IMR-90 (cell line): ENCODE measurements around the gene FBLN7. TPM values are rescaled to one million over a fixed set of nuclear protein-coding genes. Genes with fewer than 3 reads are reported as not detected.

Experiments
- ATAC-seq: fragments of 200-7000 bp; cut with Tn5 transposase; 2 replicates; pipeline ENCODE4 v1.9.1; 2020; ENCODE audit warnings: low read depth, mild to moderate bottlenecking, moderate library complexity
- BruUV-seq: library from RNA; stranded (reverse); fragments of 400-500 nt; replicated peaks from 2 replicates; lab custom pipeline; 2021; lab: Mats Ljungman, UMichigan
- CTCF ChIA-PET: fragments of 300-600 bp; formaldehyde crosslinking; extraction: SDS; loops from one replicate; lab custom pipeline; 2021; ENCODE audit warnings: antibody characterized with exemption; lab: Yijun Ruan, JAX
- POLR2A ChIA-PET: fragments of 300-600 bp; sonication (Branson Sonifier 250); formaldehyde crosslinking; loops from one replicate; lab custom pipeline; 2022; ENCODE audit warnings: antibody characterized with exemption; ENCODE audit not compliant: unreplicated experiment; lab: Charles Lee
- DNase-seq: peaks from one replicate; pipeline ENCODE4 v3.0.0; 2013
- H2AFZ ChIP-seq: replicated peaks from 2 replicates; pipeline ENCODE3; 2013; ENCODE audit warnings: low read length, mild to moderate bottlenecking; ENCODE audit not compliant: poor library complexity
- H2AK5ac ChIP-seq: 2 replicates; pipeline ENCODE4 v1.6.1; 2013; ENCODE audit warnings: low read depth, low read length, inconsistent platforms
- H2AK9ac ChIP-seq: replicated peaks from 2 replicates; pipeline ENCODE3; 2013; ENCODE audit warnings: mild to moderate bottlenecking, low read depth, low read length, moderate library complexity; ENCODE audit not compliant: poor library complexity
- H2BK120ac ChIP-seq: 2 replicates; pipeline ENCODE4 v1.6.1; 2013; ENCODE audit warnings: low read depth, low read length, inconsistent platforms
- H2BK15ac ChIP-seq: 3 replicates; pipeline ENCODE4 v1.6.1; 2013; ENCODE audit warnings: low read depth, low read length, inconsistent platforms
- H2BK20ac ChIP-seq: 2 replicates; pipeline ENCODE4 v1.6.1; 2013; ENCODE audit warnings: low read depth, mild to moderate bottlenecking, inconsistent platforms, low read length, moderate library complexity
- H2BK5ac ChIP-seq: 2 replicates; pipeline ENCODE4 v1.6.1; 2013; ENCODE audit warnings: mild to moderate bottlenecking, low read depth, low read length, inconsistent platforms; ENCODE audit not compliant: poor library complexity, severe bottlenecking
- H3K14ac ChIP-seq: replicated peaks from 2 replicates; pipeline ENCODE4 v1.6.1; 2013; ENCODE audit warnings: low read depth, low read length, inconsistent platforms
- H3K18ac ChIP-seq: 2 replicates; pipeline ENCODE4 v1.6.1; 2013; ENCODE audit warnings: low read depth, low read length, control low read depth
- H3K23ac ChIP-seq: 2 replicates; pipeline ENCODE4 v1.6.1; 2013; ENCODE audit warnings: low read depth, low read length, inconsistent platforms
- H3K27ac ChIP-seq: 2 replicates; pipeline ENCODE4 v1.5.1; 2013; ENCODE audit warnings: mild to moderate bottlenecking, control low read depth, low read length; ENCODE audit not compliant: insufficient read depth
- H3K27me3 ChIP-seq: 2 replicates; pipeline ENCODE4 v1.6.1; 2013; ENCODE audit warnings: low read length; ENCODE audit not compliant: control insufficient read depth, insufficient read depth
- H3K36me3 ChIP-seq: 2 replicates; pipeline ENCODE4 v1.6.1; 2013; ENCODE audit warnings: low read length, mixed read lengths; ENCODE audit not compliant: control insufficient read depth, insufficient read depth
- H3K4ac ChIP-seq: 2 replicates; pipeline ENCODE4 v1.6.1; 2013; ENCODE audit warnings: low read depth, low read length, inconsistent platforms
- H3K4me1 ChIP-seq: 2 replicates; pipeline ENCODE4 v1.6.1; 2013; ENCODE audit warnings: low read length, mixed read lengths; ENCODE audit not compliant: control insufficient read depth, insufficient read depth
- H3K4me2 ChIP-seq: 2 replicates; pipeline ENCODE4 v1.6.1; 2013; ENCODE audit warnings: low read depth, mild to moderate bottlenecking, control low read depth, low read length, moderate library complexity
- H3K4me3 ChIP-seq: 2 replicates; pipeline ENCODE4 v1.5.1; 2013; ENCODE audit warnings: low read depth, mild to moderate bottlenecking, control low read depth, low read length, moderate library complexity; ENCODE audit not compliant: insufficient read depth
- H3K56ac ChIP-seq: 2 replicates; pipeline ENCODE4 v1.6.1; 2013; ENCODE audit warnings: low read length, inconsistent platforms; ENCODE audit not compliant: insufficient read depth; ENCODE audit errors: extremely low read depth
- H3K79me1 ChIP-seq, 2 experiments: 2 replicates each; pipeline ENCODE4 v1.6.1; 2013; ENCODE audit warnings: low read length in 2 of 2, inconsistent platforms in 1 of 2, low read depth in 1 of 2
- H3K9ac ChIP-seq: 2 replicates; pipeline ENCODE4 v1.6.1; 2013; ENCODE audit warnings: low read depth, low read length, control low read depth
- H3K9me1 ChIP-seq: 2 replicates; pipeline ENCODE4 v1.6.1; 2013; ENCODE audit warnings: low read length, inconsistent platforms; ENCODE audit not compliant: insufficient read depth
- H3K9me3 ChIP-seq: 2 replicates; pipeline ENCODE4 v1.6.1; 2013; ENCODE audit warnings: low read length; ENCODE audit not compliant: control insufficient read depth, insufficient read depth
- H4K20me1 ChIP-seq: 2 replicates; pipeline ENCODE4 v1.6.1; 2013; ENCODE audit warnings: low read length, inconsistent platforms; ENCODE audit not compliant: insufficient read depth
- H4K5ac ChIP-seq: 2 replicates; pipeline ENCODE4 v1.6.1; 2013; ENCODE audit warnings: mild to moderate bottlenecking, low read depth, low read length, control low read depth
- H4K8ac ChIP-seq, 2 experiments: 2 replicates each; pipeline ENCODE4 v1.6.1; 2013; ENCODE audit warnings: low read depth in 2 of 2, low read length in 2 of 2, control low read depth in 1 of 2, inconsistent platforms in 1 of 2
- H4K91ac ChIP-seq: 2 replicates; pipeline ENCODE4 v1.6.1; 2013; ENCODE audit warnings: low read depth, low read length, inconsistent platforms; ENCODE audit not compliant: insufficient read depth
- BHLHE40 ChIP-seq: fragments of 150-350 bp; IDR thresholded peaks from 2 replicates; pipeline ENCODE4 v1.6.1; 2016; ENCODE audit warnings: mild to moderate bottlenecking, low read depth, low read length
- CEBPB ChIP-seq: IDR thresholded peaks from 2 replicates; pipeline ENCODE4 v1.6.1; 2012; ENCODE audit warnings: low read depth, low read length, improper control_type of control experiment
- FOS ChIP-seq: fragments of 150-350 bp; IDR thresholded peaks from 2 replicates; pipeline ENCODE4 v1.6.1; 2016; ENCODE audit warnings: low read depth, low read length
- MAFK ChIP-seq: IDR thresholded peaks from 2 replicates; pipeline ENCODE4 v1.6.1; 2012; ENCODE audit warnings: low read depth, low read length, improper control_type of control experiment
- NFE2L2 ChIP-seq: fragments of 150-350 bp; IDR thresholded peaks from 2 replicates; pipeline ENCODE4 v1.6.1; 2016; ENCODE audit warnings: low read depth, mild to moderate bottlenecking, low read length
- POLR2A ChIP-seq: IDR thresholded peaks from 2 replicates; pipeline ENCODE4 v1.6.1; 2012; ENCODE audit warnings: mild to moderate bottlenecking, low read depth, low read length
- RAD21 ChIP-seq: IDR thresholded peaks from 2 replicates; pipeline ENCODE4 v1.6.1; 2012; ENCODE audit warnings: low read length, improper control_type of control experiment
- RCOR1 ChIP-seq: IDR thresholded peaks from 2 replicates; pipeline ENCODE4 v1.6.1; 2012; ENCODE audit warnings: mild to moderate bottlenecking, low read length, improper control_type of control experiment; ENCODE audit not compliant: insufficient replicate concordance
- RFX5 ChIP-seq: IDR thresholded peaks from 2 replicates; pipeline ENCODE4 v1.8.0; 2012; ENCODE audit warnings: low read depth, mild to moderate bottlenecking, low read length, moderate library complexity
- SMC3 ChIP-seq: fragments of 150-350 bp; IDR thresholded peaks from 2 replicates; pipeline ENCODE4 v1.6.1; 2016; ENCODE audit warnings: low read depth, mild to moderate bottlenecking, antibody characterized with exemption, low read length, moderate library complexity
- WGBS, 2 experiments: methylation state at CpG; one replicate each; pipeline versions ENCODE4 v1.1.5 to v1.1.7; 2013; ENCODE audit warnings: missing lambda C conversion rate in 2 of 2; ENCODE audit not compliant: insufficient read length in 1 of 2; ENCODE audit errors: extremely low coverage in 2 of 2; 5-methylcytosine and 5-hydroxymethylcytosine counted together
- dilution Hi-C: fragments of 300-500 bp; cut with HindIII; formaldehyde crosslinking; loops from one replicate; pipeline ENCODE4 v1.14.3; 2018; ENCODE audit warnings: low sequenced_read_pairs; ENCODE audit not compliant: unreplicated experiment
- in situ Hi-C: fragments of 300-500 bp; cut with MboI; formaldehyde crosslinking; loops from 3 replicates; pipeline ENCODE4 v1.14.3; 2019; ENCODE audit warnings: low sequenced_read_pairs, inconsistent platforms, mixed read lengths
- intact Hi-C: fragments of 100-400 bp; cut with micrococcal nuclease; formaldehyde crosslinking; loops from 2 replicates; pipeline ENCODE4 v1.10.0; 2022
- polyA plus RNA-seq, 3 experiments: library from polyadenylated mRNA; depleted of rRNA; stranded (reverse); fragments of >200 nt; gene quantifications; 2 replicates each; pipeline ENCODE4 v1.2.3, GENCODE V29; 2012; ENCODE audit warnings: low replicate concordance in 1 of 3
- total RNA-seq: library from RNA; depleted of rRNA; stranded (reverse); fragments of >200 nt; gene quantifications from 2 replicates; pipeline ENCODE4 v1.2.3, GENCODE V29; 2012
- TF ChIP-seq, protein P1 (sequence below): fragments of 150-350 bp; IDR thresholded peaks from 2 replicates; pipeline ENCODE4 v1.6.1; 2016; ENCODE audit warnings: low read depth, mild to moderate bottlenecking, low read length, moderate library complexity, borderline replicate concordance

Gene FBLN7
- total and polyA plus RNA-seq, 2 of the 4 experiments (the other 2 are of a cell fraction): 0.18 to 1.2 TPM

DNA sequence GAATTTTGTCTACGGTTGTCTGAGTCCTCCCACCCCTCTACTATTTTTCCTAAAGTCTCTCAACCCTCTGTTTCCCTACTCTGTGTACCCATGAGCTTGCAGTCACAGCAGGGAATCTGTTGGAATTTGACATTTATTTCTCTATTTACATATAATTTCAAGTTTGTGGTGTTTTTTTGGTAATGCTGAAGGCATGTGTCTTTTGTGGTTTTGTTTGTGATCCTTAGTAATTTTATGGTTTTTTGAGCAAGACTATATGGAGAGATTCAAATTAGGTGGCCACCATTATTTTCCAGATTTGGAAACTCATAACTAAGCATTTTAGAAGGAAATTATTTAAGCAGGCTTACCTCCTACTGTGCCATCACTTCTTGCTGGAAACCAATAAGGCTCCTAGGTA is 27.2 kb upstream of the FBLN7 start:
- H3K27ac ChIP-seq: no peak overlapping the region
- ChIA-PET POLR2A (no interaction called here), CTCF (interaction anchor here (1.2 kb wide), 1 partner anchor 17 kb away, joined by 4 read pairs; no protein-coding TSS in a partner anchor)
- no peak overlapping the region for H4K5ac ChIP-seq
- ATAC-seq: no peak
- H3K23ac ChIP-seq: no peak overlapping the region
- H3K4me3 ChIP-seq: no peak overlapping the region
- H3K56ac ChIP-seq: no peak overlapping the region
- H2BK5ac ChIP-seq: no peak overlapping the region
- no peak for DNase-seq
- H2AK9ac ChIP-seq: no peak overlapping the region
- no peak overlapping the region for H3K4ac ChIP-seq
- H2AFZ ChIP-seq: no peak overlapping the region
- no peaks in the 10 kb centered on the region for H3K9me3 ChIP-seq
- H3K4me1 ChIP-seq: 0 out of 2 replicates have a peak, but pooled peaks cover 2% of the 10 kb centered on the region
- H2AK5ac ChIP-seq: no peak overlapping the region
- H3K9ac ChIP-seq: no peak overlapping the region
- H3K79me1 ChIP-seq: peaks cover 8 to 18% of the 10 kb centered on the region in 2 experiments; a peak in 2 of 4 replicates
- H3K14ac ChIP-seq: no peak overlapping the region
- no peak overlapping the region for H3K4me2 ChIP-seq
- H4K20me1 ChIP-seq: no peaks in the 10 kb centered on the region
- no TSS peak for BruUV-seq
- H2BK20ac ChIP-seq: no peak overlapping the region
- peaks cover 16% of the 10 kb centered on the region for H3K36me3 ChIP-seq
- in situ Hi-C loops: no loop called here
- H3K9me1 ChIP-seq: 0 out of 2 replicates have a peak, but pooled peaks cover 3% of the 10 kb centered on the region
- no peak overlapping the region for H4K8ac ChIP-seq
- no CpG with 5 or more reads among the region's 1 CpG for WGBS, 2 experiments
- H3K18ac ChIP-seq: no peak overlapping the region
- TF ChIP-seq RAD21 (no peak), BHLHE40 (no peak), SMC3 (no peak), RFX5 (no peak), RCOR1 (no peak), MAFK (no peak), CEBPB (no peak), NFE2L2 (no peak), FOS (no peak), POLR2A (no peak)
- TF ChIP-seq, protein P1, sequence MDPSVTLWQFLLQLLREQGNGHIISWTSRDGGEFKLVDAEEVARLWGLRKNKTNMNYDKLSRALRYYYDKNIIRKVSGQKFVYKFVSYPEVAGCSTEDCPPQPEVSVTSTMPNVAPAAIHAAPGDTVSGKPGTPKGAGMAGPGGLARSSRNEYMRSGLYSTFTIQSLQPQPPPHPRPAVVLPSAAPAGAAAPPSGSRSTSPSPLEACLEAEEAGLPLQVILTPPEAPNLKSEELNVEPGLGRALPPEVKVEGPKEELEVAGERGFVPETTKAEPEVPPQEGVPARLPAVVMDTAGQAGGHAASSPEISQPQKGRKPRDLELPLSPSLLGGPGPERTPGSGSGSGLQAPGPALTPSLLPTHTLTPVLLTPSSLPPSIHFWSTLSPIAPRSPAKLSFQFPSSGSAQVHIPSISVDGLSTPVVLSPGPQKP: no peak
- H4K91ac ChIP-seq: no peak overlapping the region
- intact Hi-C loops: loop anchor here (10.0 kb wide), 1 partner anchor 134 kb away; no protein-coding TSS in a partner anchor
- dilution Hi-C loops: no loop called here
- H2BK15ac ChIP-seq: no peak overlapping the region
- no peak overlapping the region for H2BK120ac ChIP-seq
- no peaks in the 10 kb centered on the region for H3K27me3 ChIP-seq
